ENCODE measurements around the gene DHX35. TPM values are rescaled to one million over a fixed set of nuclear protein-coding genes. Genes with fewer than 3 reads are reported as not detected.

Gene DHX35
- total and polyA plus RNA-seq, 10 of the 15 experiments (the other 5 are each of a cell fraction or from before 2014, with no cell fraction given) = 4.3 to 21.6 (median 14.9) TPM

GRCh38 chr20:38926142-38926933 is 35.8 kb upstream of the DHX35 start, which contains the start of gene FAM83D (continued):
- TF ChIP-seq, protein P1, sequence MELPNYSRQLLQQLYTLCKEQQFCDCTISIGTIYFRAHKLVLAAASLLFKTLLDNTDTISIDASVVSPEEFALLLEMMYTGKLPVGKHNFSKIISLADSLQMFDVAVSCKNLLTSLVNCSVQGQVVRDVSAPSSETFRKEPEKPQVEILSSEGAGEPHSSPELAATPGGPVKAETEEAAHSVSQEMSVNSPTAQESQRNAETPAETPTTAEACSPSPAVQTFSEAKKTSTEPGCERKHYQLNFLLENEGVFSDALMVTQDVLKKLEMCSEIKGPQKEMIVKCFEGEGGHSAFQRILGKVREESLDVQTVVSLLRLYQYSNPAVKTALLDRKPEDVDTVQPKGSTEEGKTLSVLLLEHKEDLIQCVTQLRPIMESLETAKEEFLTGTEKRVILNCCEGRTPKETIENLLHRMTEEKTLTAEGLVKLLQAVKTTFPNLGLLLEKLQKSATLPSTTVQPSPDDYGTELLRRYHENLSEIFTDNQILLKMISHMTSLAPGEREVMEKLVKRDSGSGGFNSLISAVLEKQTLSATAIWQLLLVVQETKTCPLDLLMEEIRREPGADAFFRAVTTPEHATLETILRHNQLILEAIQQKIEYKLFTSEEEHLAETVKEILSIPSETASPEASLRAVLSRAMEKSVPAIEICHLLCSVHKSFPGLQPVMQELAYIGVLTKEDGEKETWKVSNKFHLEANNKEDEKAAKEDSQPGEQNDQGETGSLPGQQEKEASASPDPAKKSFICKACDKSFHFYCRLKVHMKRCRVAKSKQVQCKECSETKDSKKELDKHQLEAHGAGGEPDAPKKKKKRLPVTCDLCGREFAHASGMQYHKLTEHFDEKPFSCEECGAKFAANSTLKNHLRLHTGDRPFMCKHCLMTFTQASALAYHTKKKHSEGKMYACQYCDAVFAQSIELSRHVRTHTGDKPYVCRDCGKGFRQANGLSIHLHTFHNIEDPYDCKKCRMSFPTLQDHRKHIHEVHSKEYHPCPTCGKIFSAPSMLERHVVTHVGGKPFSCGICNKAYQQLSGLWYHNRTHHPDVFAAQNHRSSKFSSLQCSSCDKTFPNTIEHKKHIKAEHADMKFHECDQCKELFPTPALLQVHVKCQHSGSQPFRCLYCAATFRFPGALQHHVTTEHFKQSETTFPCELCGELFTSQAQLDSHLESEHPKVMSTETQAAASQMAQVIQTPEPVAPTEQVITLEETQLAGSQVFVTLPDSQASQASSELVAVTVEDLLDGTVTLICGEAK (IDR thresholded peaks at IDR 0.05; ENCODE audit: borderline replicate concordance) = no peak
- no peak for TF ChIP-seq EP300 (IDR thresholded peaks at IDR 0.05; ENCODE audit: borderline replicate concordance in 1 of 2, control insufficient read depth in 1 of 2, low read depth in 2 of 2, low read length in 2 of 2)
- TF ChIP-seq, protein P2, sequence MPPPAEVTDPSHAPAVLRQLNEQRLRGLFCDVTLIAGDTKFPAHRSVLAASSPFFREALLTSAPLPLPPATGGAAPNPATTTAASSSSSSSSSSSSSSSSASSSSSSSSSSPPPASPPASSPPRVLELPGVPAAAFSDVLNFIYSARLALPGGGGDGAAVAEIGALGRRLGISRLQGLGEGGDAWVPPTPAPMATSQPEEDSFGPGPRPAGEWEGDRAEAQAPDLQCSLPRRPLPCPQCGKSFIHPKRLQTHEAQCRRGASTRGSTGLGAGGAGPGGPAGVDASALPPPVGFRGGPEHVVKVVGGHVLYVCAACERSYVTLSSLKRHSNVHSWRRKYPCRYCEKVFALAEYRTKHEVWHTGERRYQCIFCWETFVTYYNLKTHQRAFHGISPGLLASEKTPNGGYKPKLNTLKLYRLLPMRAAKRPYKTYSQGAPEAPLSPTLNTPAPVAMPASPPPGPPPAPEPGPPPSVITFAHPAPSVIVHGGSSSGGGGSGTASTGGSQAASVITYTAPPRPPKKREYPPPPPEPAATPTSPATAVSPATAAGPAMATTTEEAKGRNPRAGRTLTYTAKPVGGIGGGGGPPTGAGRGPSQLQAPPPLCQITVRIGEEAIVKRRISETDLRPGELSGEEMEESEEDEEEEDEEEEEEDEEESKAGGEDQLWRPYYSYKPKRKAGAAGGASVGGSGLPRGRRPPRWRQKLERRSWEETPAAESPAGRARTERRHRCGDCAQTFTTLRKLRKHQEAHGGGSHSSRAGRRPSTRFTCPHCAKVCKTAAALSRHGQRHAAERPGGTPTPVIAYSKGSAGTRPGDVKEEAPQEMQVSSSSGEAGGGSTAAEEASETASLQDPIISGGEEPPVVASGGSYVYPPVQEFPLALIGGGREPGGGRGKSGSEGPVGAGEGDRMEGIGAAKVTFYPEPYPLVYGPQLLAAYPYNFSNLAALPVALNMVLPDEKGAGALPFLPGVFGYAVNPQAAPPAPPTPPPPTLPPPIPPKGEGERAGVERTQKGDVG (CRISPR knock-in tag; IDR thresholded peaks at IDR 0.05) = no peak
- peak; percentile 68 for TF ChIP-seq RFX5 (IDR thresholded peaks at IDR 0.05; ENCODE audit: low read depth, low read length)
- no peak for TF ChIP-seq STAT3 (IDR thresholded peaks at IDR 0.05; ENCODE audit: low read depth, low read length)
- TF ChIP-seq, protein P3, sequence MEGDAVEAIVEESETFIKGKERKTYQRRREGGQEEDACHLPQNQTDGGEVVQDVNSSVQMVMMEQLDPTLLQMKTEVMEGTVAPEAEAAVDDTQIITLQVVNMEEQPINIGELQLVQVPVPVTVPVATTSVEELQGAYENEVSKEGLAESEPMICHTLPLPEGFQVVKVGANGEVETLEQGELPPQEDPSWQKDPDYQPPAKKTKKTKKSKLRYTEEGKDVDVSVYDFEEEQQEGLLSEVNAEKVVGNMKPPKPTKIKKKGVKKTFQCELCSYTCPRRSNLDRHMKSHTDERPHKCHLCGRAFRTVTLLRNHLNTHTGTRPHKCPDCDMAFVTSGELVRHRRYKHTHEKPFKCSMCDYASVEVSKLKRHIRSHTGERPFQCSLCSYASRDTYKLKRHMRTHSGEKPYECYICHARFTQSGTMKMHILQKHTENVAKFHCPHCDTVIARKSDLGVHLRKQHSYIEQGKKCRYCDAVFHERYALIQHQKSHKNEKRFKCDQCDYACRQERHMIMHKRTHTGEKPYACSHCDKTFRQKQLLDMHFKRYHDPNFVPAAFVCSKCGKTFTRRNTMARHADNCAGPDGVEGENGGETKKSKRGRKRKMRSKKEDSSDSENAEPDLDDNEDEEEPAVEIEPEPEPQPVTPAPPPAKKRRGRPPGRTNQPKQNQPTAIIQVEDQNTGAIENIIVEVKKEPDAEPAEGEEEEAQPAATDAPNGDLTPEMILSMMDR (IDR thresholded peaks at IDR 0.05 in 2 of 3, conservative IDR thresholded peaks at IDR 0.05 in 1 of 3; ENCODE audit: control insufficient read depth in 2 of 3, extremely low read depth in 1 of 3, insufficient read depth in 1 of 3, low read depth in 3 of 3, low read length in 3 of 3) = no peak; a peak in 2 of 6 replicates
- TF ChIP-seq MYB (IDR thresholded peaks at IDR 0.05; ENCODE audit: borderline replicate concordance, low read depth, low read length) = no peak
- TF ChIP-seq RBBP5 (conservative IDR thresholded peaks at IDR 0.05) = no peak
- TF ChIP-seq, protein P4, sequence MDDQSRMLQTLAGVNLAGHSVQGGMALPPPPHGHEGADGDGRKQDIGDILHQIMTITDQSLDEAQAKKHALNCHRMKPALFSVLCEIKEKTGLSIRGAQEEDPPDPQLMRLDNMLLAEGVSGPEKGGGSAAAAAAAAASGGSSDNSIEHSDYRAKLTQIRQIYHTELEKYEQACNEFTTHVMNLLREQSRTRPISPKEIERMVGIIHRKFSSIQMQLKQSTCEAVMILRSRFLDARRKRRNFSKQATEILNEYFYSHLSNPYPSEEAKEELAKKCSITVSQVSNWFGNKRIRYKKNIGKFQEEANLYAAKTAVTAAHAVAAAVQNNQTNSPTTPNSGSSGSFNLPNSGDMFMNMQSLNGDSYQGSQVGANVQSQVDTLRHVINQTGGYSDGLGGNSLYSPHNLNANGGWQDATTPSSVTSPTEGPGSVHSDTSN (IDR thresholded peaks at IDR 0.05; ENCODE audit: insufficient replicate concordance, low read depth, low read length) = no peak
- no peak for TF ChIP-seq NR2C1 (IDR thresholded peaks at IDR 0.05)
- TF ChIP-seq CBFB (IDR thresholded peaks at IDR 0.05; ENCODE audit: low read depth) = peak; percentile 55; the same call in 1 of the 2 replicates
- peak; percentile 99 for TF ChIP-seq NFYB (IDR thresholded peaks at IDR 0.05; ENCODE audit: insufficient read depth, low read depth, low read length)
- TF ChIP-seq ZZZ3 (IDR thresholded peaks at IDR 0.05; ENCODE audit: control insufficient read depth, insufficient read length, low read depth) = no peak
- TF ChIP-seq BCL11A (IDR thresholded peaks at IDR 0.05; ENCODE audit: low read depth, low read length) = no peak
- no peak for TF ChIP-seq ETV6 (conservative IDR thresholded peaks at IDR 0.05 in 1 of 2, IDR thresholded peaks at IDR 0.05 in 1 of 2; ENCODE audit: borderline replicate concordance in 1 of 2, low read depth in 1 of 2)
- no peak for TF ChIP-seq JUNB (IDR thresholded peaks at IDR 0.05)
- no peak for TF ChIP-seq CHD4 (IDR thresholded peaks at IDR 0.05)
